Ishikawa (cell line): ENCODE data around the gene RBM11.

ENCODE experiments used
- CREB1 ChIP-seq: IDR thresholded peaks from 2 replicates; pipeline ENCODE4 v1.6.1; 2012; ENCODE audit warnings: low read depth
- REST ChIP-seq: IDR thresholded peaks from 2 replicates; pipeline ENCODE4 v1.6.1; 2012; ENCODE audit warnings: low read depth, mild to moderate bottlenecking
- TCF12 ChIP-seq: IDR thresholded peaks from 2 replicates; pipeline ENCODE4 v1.6.1; 2012; ENCODE audit warnings: low read depth

DNA sequence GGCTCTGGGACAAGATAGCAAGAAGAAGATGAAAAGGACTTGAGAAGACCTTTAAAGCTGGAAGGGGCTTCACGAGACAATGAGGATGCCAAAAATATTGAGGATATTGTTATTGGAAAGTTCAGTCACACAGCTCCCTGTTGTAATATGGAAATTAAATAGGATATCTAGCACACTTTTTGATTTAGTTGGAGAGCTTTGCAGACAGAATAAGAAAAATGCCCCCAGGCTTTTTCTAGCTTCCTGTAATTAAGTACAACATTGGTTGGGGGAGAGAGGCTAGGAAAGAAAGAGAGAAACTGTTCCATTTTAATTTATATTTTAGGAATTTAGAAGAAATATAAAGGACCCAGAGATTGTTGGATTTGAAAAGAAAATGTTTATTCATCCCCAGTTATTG is 27.5 kb downstream of the RBM11 start:
- TF ChIP-seq REST, result no peak
- no peak for TF ChIP-seq CREB1
- TF ChIP-seq TCF12, result no peak
